Muscle layer of duodenum (tissue), 2 donors: ENCODE measurements around the gene MGAT4A.
A peak's percentile ranks its signal among the peaks of the same experiment; 100 is the strongest.

ENCODE experiments used
- H3K27ac ChIP-seq: one replicate; pipeline ENCODE4 v1.7.0; 2013; ENCODE audit warnings: mild to moderate bottlenecking, low read length
- H3K27me3 ChIP-seq: one replicate; pipeline ENCODE4 v1.7.0; 2013; ENCODE audit warnings: low read depth, mild to moderate bottlenecking, control low read depth, low read length
- H3K36me3 ChIP-seq, 2 donors: one replicate each; pipeline ENCODE4 v1.7.0; 2013; ENCODE audit warnings: low read length in 2 of 2, control low read depth in 1 of 2, mild to moderate bottlenecking in 1 of 2; ENCODE audit not compliant: insufficient read depth in 2 of 2, control insufficient read depth in 1 of 2
- H3K4me1 ChIP-seq, 2 donors: one replicate each; pipeline ENCODE4 v1.7.0; 2013; ENCODE audit warnings: low read length in 2 of 2, mild to moderate bottlenecking in 2 of 2, control low read depth in 1 of 2, moderate library complexity in 1 of 2; ENCODE audit not compliant: insufficient read depth in 2 of 2, control insufficient read depth in 1 of 2
- H3K4me3 ChIP-seq, 2 donors: one replicate each; pipeline ENCODE4 v1.7.0; 2013; ENCODE audit warnings: low read length in 2 of 2, low read depth in 1 of 2, mild to moderate bottlenecking in 1 of 2
- H3K9me3 ChIP-seq, 2 donors: one replicate each; pipeline ENCODE4 v1.7.0; 2013; ENCODE audit warnings: low read length in 2 of 2, control low read depth in 1 of 2, mild to moderate bottlenecking in 1 of 2; ENCODE audit not compliant: control insufficient read depth in 1 of 2
- donor health status: healthy.

MGAT4A gene

DNA sequence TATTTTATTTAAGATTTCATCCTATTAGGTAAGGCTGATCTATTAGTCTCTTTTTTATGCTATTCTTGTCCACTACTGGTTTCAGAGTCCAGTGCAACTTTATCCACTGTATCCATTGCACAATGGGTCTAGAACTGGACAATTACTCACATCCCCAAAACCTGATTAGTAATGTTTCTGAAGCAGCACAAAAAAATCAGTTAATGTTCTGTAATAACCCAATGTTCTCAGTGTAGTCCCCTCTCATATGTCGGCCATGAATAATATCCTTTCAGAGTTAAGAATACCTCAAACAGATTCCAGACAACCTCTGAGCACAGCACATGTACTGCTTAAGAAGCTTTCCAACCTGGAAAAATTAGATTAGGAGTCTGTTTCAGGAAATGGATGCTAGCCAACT is 29.7 kb downstream of the MGAT4A start:
- Histone ChIP-seq H3K4me1 (peaks cover 20 to 27% of the 10 kb centered on the region in 2 donors), H3K27ac (peak overlapping the region; percentile 87), H3K9me3 (no peaks in the 10 kb centered on the region), H3K27me3 (no peaks in the 10 kb centered on the region), H3K4me3 (no peak overlapping the region), H3K36me3 (no peaks in the 10 kb centered on the region)

DNA sequence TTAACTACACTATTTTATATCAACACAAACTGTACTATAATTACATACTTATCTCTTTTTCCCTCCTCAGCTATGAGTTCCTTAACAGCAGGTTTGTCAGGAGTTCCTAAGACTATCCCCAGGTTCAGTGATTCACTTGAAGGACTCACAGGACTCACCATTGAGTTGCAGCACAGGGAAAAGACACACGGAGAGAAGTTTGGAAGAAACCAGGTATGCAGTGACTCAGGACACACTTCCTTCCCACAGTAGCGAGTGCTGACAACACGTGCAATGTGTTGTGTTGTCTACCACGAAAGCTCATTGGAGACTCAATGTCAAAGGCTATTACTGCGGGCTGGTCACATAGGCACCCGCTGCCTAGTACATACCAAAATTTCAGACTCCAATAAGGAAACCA is 32.0 kb downstream of the MGAT4A start:
- no peaks in the 10 kb centered on the region for H3K9me3 ChIP-seq
- no peaks in the 10 kb centered on the region for H3K36me3 ChIP-seq
- no peak overlapping the region for H3K4me3 ChIP-seq
- H3K27me3 ChIP-seq, result no peaks in the 10 kb centered on the region
- H3K27ac ChIP-seq, result no peak overlapping the region
- H3K4me1 ChIP-seq, result peaks cover 20 to 22% of the 10 kb centered on the region in 2 donors

DNA sequence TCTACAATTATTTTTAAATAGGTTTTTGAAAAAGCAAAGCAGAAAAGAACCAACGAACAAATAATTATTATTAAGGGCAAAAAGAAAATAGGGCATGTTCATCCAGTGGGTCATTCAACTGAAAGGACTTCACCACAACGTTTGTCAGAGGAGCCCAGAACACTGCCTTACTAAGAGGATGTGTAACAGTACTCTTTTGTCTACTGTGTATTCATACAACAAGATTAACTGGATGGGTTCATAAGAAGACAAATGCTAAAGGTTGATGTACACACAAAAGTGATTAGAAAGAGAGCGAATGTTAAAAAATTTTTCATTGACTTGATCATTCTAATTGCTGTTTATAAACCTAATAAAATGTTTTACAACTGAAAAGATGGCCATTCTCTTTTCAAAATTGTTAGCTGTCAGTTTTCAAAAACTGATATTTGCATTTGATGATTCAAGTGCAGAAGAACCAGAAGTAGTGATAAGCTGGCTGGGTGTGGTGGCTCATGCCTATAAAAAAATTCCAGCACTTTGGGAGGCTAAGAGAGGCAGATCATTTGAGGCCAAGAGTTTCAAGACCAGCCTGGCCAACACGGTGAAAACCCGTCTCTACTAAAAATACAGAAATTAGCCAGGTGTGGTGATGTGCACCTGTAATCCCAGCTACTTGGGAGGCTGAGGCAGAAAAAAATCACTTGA is 33.1 kb downstream of the MGAT4A start:
- Histone ChIP-seq H3K4me1 (peaks cover 16 to 18% of the 10 kb centered on the region in 2 donors), H3K27me3 (no peaks in the 10 kb centered on the region), H3K27ac (no peak overlapping the region), H3K4me3 (no peak overlapping the region), H3K36me3 (no peaks in the 10 kb centered on the region), H3K9me3 (no peaks in the 10 kb centered on the region)

GRCh38 chr2:98696200-98696599 is 34.7 kb downstream of the MGAT4A start:
- no peaks in the 10 kb centered on the region for H3K9me3 ChIP-seq
- no peaks in the 10 kb centered on the region for H3K36me3 ChIP-seq
- H3K27ac ChIP-seq, result no peak overlapping the region
- H3K4me1 ChIP-seq, result peaks cover 3 to 4% of the 10 kb centered on the region in 2 donors
- H3K27me3 ChIP-seq, result no peaks in the 10 kb centered on the region
- H3K4me3 ChIP-seq, result no peak overlapping the region

DNA sequence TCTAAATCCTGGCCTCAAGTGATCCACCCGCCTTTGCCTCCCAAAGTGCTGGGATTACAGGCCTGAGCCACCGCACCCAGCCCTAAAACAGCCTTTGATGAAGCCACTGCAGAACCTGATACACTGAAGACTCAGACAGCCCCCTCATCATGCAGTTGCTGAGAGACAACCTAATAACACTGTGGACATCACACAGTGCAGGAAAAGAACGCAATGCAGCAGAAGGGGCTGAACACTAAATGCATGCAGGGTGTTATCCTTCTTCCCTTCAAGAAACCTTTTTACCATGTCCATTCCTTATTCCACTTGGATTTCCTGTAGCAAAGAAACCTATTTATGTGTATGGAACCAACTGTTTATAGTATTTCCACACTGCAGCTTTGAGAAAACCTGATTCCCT is 35.7 kb downstream of the MGAT4A start:
- Histone ChIP-seq H3K27me3 (no peaks in the 10 kb centered on the region), H3K4me1 (peaks cover 0 to 3% of the 10 kb centered on the region in 2 donors), H3K36me3 (no peaks in the 10 kb centered on the region), H3K9me3 (no peaks in the 10 kb centered on the region), H3K27ac (no peak overlapping the region), H3K4me3 (no peak overlapping the region)

DNA sequence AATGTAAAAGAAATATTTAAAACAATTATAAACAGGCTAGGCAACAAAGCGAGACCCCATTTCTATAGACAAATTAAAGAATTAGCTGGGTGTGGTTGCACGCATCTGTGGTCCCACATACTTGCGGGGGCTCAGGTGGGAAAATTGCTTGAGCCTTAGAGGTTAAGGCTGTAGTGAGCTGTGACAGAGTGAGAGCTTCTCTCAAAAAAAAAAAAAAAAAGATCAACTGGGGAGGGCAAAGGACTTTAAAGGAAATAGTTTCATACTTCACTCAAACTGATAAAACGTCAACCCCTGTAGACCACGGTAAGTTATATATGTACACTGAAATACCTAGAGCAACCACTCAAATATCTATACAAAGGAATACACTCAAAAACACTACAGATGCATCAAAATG is 37.5 kb downstream of the MGAT4A start:
- no peaks in the 10 kb centered on the region for H3K27me3 ChIP-seq
- no peaks in the 10 kb centered on the region for H3K36me3 ChIP-seq
- H3K9me3 ChIP-seq, result no peaks in the 10 kb centered on the region
- peaks cover 0 to 6% of the 10 kb centered on the region in 2 donors for H3K4me1 ChIP-seq
- no peak overlapping the region for H3K27ac ChIP-seq
- H3K4me3 ChIP-seq, result no peak overlapping the region

DNA sequence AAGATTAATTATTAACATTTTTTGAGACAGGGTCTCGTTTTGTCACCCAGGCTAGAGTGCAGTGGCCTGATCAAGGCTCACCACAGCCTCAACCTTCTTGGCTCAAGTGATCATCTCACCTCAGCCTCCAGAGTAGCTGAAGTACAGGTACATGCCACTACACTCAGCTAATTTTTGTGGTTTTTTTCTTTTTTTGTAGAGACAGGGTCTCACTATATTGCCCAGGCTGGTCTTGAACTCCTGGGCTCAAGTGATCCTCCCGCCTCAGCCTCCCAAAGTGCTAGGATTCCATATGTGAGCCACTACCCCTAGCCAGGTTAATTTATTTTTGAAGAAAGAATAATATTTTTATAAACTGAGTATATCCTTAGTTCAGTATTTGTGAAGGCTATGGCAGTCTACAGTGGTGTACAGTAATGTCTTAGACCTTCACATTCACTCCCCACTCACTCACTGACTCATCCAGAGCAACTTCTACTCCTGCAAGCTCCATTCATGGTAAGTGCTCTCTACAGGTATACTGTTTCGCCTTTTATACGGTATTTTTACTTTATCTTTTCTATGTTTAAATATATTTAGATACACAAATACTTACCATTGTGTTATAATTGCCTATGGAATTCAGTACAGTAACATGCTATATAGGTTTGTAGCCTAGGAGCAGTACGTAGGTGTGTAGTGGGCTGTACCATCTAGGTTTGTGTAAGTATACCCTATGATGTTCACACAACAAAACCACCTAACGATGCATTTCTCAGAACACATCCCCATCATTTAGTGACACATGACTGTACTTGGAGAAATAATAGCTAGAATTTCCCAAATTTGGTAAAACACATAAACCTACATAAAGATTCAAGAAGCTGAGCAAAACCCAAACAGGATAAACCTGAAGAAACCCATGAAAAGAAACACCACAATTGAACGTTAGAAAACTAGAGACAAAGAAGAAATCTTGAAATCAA is 38.6 kb downstream of the MGAT4A start:
- no peaks in the 10 kb centered on the region for H3K36me3 ChIP-seq
- H3K27me3 ChIP-seq, result no peaks in the 10 kb centered on the region
- H3K4me3 ChIP-seq, result no peak overlapping the region
- H3K9me3 ChIP-seq, result no peaks in the 10 kb centered on the region
- peaks cover 0 to 6% of the 10 kb centered on the region in 2 donors for H3K4me1 ChIP-seq
- H3K27ac ChIP-seq, result no peak overlapping the region

GRCh38 chr2:98691303-98691702 is 39.6 kb downstream of the MGAT4A start:
- Histone ChIP-seq H3K4me1 (peaks cover 0 to 6% of the 10 kb centered on the region in 2 donors), H3K36me3 (no peaks in the 10 kb centered on the region), H3K27ac (no peak overlapping the region), H3K27me3 (no peaks in the 10 kb centered on the region), H3K4me3 (no peak overlapping the region), H3K9me3 (no peaks in the 10 kb centered on the region)

DNA sequence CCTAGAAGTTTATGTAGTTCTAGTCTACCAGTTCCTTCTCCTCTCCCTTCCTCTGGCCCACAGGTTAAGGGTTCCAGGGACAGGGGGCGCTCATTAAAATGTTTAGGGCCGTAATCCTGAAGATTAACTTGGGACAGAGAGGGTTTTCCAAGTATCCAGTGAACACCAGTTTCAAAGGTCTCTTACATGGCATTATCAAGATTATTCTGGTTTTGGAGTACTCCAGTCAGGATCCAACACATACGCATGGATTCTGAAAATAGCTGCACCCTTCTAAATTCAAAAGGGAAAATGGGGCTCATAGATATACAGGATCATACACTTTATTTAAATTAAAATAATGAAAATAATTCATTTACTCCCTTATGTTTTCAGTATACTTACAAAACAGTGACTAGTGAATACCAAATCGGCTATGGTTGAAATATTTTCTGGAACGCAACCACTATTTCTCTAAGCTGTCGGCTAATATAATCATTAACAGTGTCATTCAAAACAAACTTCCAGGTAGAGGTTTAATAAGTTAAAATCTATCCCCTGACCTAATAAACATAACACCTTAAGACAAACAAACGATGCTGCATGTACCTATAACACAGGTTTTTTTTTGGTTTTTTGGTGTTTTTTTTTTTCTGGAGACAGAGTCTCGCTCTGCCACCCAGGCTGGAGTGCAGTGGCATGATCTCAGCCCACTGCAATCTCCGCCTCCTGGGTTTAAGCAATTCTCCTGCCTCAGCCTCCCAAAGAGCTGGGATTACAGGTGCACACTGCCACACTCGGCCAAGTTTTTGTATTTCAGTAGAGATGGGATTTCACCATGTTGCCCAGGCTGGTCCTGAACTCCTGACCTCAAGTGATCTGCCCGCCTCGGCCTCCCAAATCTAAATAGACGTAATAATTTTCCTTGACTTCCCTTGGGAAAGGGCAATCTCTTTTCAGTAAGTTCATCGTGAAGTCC is 44.7 kb downstream of the MGAT4A start:
- Histone ChIP-seq H3K9me3 (no peaks in the 10 kb centered on the region), H3K4me1 (peaks cover 0 to 10% of the 10 kb centered on the region in 2 donors), H3K4me3 (no peak overlapping the region), H3K27ac (no peak overlapping the region), H3K27me3 (no peaks in the 10 kb centered on the region), H3K36me3 (no peaks in the 10 kb centered on the region)

DNA sequence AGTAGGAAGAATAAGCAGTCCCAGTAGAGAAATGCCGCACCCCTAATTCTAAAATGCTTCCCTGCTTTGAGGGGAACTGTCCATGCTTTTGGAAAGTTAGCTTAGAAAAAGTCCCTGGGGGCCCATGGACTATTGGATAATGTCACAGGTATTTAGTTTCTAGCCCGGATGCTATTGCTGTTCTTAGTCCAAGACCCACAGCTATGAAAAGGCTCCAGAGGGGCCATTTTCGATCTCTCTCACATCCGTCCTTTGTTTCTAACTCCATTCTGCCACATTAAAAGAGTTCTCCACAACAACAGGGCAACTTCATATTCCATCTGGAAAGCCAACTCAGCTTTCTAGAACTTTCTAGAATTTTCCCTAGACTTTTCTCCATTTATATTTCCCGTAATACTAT is 47.2 kb downstream of the MGAT4A start:
- no peaks in the 10 kb centered on the region for H3K27me3 ChIP-seq
- no peak overlapping the region for H3K27ac ChIP-seq
- H3K36me3 ChIP-seq, result no peaks in the 10 kb centered on the region
- no peaks in the 10 kb centered on the region for H3K9me3 ChIP-seq
- H3K4me1 ChIP-seq, result peaks cover 0 to 4% of the 10 kb centered on the region in 2 donors
- no peak overlapping the region for H3K4me3 ChIP-seq

DNA sequence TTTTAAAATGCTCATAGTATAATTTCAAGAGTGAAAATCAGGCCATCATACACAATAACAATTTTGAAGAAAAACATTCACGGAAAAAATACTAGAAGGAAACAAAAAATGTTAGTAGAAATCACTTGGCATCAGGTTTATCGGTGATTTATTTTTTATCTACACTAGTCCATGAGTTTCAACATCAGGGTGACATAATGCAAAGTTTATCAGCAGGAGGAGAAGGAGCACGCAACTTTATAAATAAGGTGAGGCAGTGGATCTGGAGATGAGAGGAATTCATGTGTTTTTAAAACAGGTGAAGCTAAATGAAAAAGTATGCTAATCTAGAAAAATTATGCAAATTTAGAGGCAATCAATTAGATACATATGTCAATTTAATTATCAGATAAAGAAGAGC is 54.2 kb downstream of the MGAT4A start:
- no peak overlapping the region for H3K27ac ChIP-seq
- peaks cover 13 to 15% of the 10 kb centered on the region in 2 donors for H3K36me3 ChIP-seq
- H3K9me3 ChIP-seq, result no peaks in the 10 kb centered on the region
- H3K4me1 ChIP-seq, result no peaks in the 10 kb centered on the region
- no peaks in the 10 kb centered on the region for H3K27me3 ChIP-seq
- H3K4me3 ChIP-seq, result no peak overlapping the region
